IMR-90 (cell line): ENCODE data around the gene SRR. TPM values are rescaled to one million over a fixed set of nuclear protein-coding genes. Genes with fewer than 3 reads are reported as not detected.

ENCODE experiments used
- ATAC-seq: fragments of 200-7000 bp; cut with Tn5 transposase; 2 replicates; pipeline ENCODE4 v1.9.1; 2020; ENCODE audit warnings: low read depth, mild to moderate bottlenecking, moderate library complexity
- BruUV-seq: library from RNA; stranded (reverse); fragments of 400-500 nt; replicated peaks from 2 replicates; lab custom pipeline; 2021; lab: Mats Ljungman, UMichigan
- CTCF ChIA-PET: fragments of 300-600 bp; formaldehyde crosslinking; extraction: SDS; loops from one replicate; lab custom pipeline; 2021; ENCODE audit warnings: antibody characterized with exemption; lab: Yijun Ruan, JAX
- POLR2A ChIA-PET: fragments of 300-600 bp; sonication (Branson Sonifier 250); formaldehyde crosslinking; loops from one replicate; lab custom pipeline; 2022; ENCODE audit warnings: antibody characterized with exemption; ENCODE audit not compliant: unreplicated experiment; lab: Charles Lee
- DNase-seq: peaks from one replicate; pipeline ENCODE4 v3.0.0; 2013
- H2AFZ ChIP-seq: replicated peaks from 2 replicates; pipeline ENCODE3; 2013; ENCODE audit warnings: low read length, mild to moderate bottlenecking; ENCODE audit not compliant: poor library complexity
- H2AK5ac ChIP-seq: 2 replicates; pipeline ENCODE4 v1.6.1; 2013; ENCODE audit warnings: low read depth, low read length, inconsistent platforms
- H2AK9ac ChIP-seq: replicated peaks from 2 replicates; pipeline ENCODE3; 2013; ENCODE audit warnings: mild to moderate bottlenecking, low read depth, low read length, moderate library complexity; ENCODE audit not compliant: poor library complexity
- H2BK120ac ChIP-seq: 2 replicates; pipeline ENCODE4 v1.6.1; 2013; ENCODE audit warnings: low read depth, low read length, inconsistent platforms
- H2BK15ac ChIP-seq: 3 replicates; pipeline ENCODE4 v1.6.1; 2013; ENCODE audit warnings: low read depth, low read length, inconsistent platforms
- H2BK20ac ChIP-seq: 2 replicates; pipeline ENCODE4 v1.6.1; 2013; ENCODE audit warnings: low read depth, mild to moderate bottlenecking, inconsistent platforms, low read length, moderate library complexity
- H2BK5ac ChIP-seq: 2 replicates; pipeline ENCODE4 v1.6.1; 2013; ENCODE audit warnings: mild to moderate bottlenecking, low read depth, low read length, inconsistent platforms; ENCODE audit not compliant: poor library complexity, severe bottlenecking
- H3K14ac ChIP-seq: replicated peaks from 2 replicates; pipeline ENCODE4 v1.6.1; 2013; ENCODE audit warnings: low read depth, low read length, inconsistent platforms
- H3K18ac ChIP-seq: 2 replicates; pipeline ENCODE4 v1.6.1; 2013; ENCODE audit warnings: low read depth, low read length, control low read depth
- H3K23ac ChIP-seq: 2 replicates; pipeline ENCODE4 v1.6.1; 2013; ENCODE audit warnings: low read depth, low read length, inconsistent platforms
- H3K27ac ChIP-seq: 2 replicates; pipeline ENCODE4 v1.5.1; 2013; ENCODE audit warnings: mild to moderate bottlenecking, control low read depth, low read length; ENCODE audit not compliant: insufficient read depth
- H3K27me3 ChIP-seq: 2 replicates; pipeline ENCODE4 v1.6.1; 2013; ENCODE audit warnings: low read length; ENCODE audit not compliant: control insufficient read depth, insufficient read depth
- H3K36me3 ChIP-seq: 2 replicates; pipeline ENCODE4 v1.6.1; 2013; ENCODE audit warnings: low read length, mixed read lengths; ENCODE audit not compliant: control insufficient read depth, insufficient read depth
- H3K4ac ChIP-seq: 2 replicates; pipeline ENCODE4 v1.6.1; 2013; ENCODE audit warnings: low read depth, low read length, inconsistent platforms
- H3K4me1 ChIP-seq: 2 replicates; pipeline ENCODE4 v1.6.1; 2013; ENCODE audit warnings: low read length, mixed read lengths; ENCODE audit not compliant: control insufficient read depth, insufficient read depth
- H3K4me2 ChIP-seq: 2 replicates; pipeline ENCODE4 v1.6.1; 2013; ENCODE audit warnings: low read depth, mild to moderate bottlenecking, control low read depth, low read length, moderate library complexity
- H3K4me3 ChIP-seq: 2 replicates; pipeline ENCODE4 v1.5.1; 2013; ENCODE audit warnings: low read depth, mild to moderate bottlenecking, control low read depth, low read length, moderate library complexity; ENCODE audit not compliant: insufficient read depth
- H3K56ac ChIP-seq: 2 replicates; pipeline ENCODE4 v1.6.1; 2013; ENCODE audit warnings: low read length, inconsistent platforms; ENCODE audit not compliant: insufficient read depth; ENCODE audit errors: extremely low read depth
- H3K79me1 ChIP-seq, 2 experiments: 2 replicates each; pipeline ENCODE4 v1.6.1; 2013; ENCODE audit warnings: low read length in 2 of 2, inconsistent platforms in 1 of 2, low read depth in 1 of 2
- H3K9ac ChIP-seq: 2 replicates; pipeline ENCODE4 v1.6.1; 2013; ENCODE audit warnings: low read depth, low read length, control low read depth
- H3K9me1 ChIP-seq: 2 replicates; pipeline ENCODE4 v1.6.1; 2013; ENCODE audit warnings: low read length, inconsistent platforms; ENCODE audit not compliant: insufficient read depth
- H3K9me3 ChIP-seq: 2 replicates; pipeline ENCODE4 v1.6.1; 2013; ENCODE audit warnings: low read length; ENCODE audit not compliant: control insufficient read depth, insufficient read depth
- H4K20me1 ChIP-seq: 2 replicates; pipeline ENCODE4 v1.6.1; 2013; ENCODE audit warnings: low read length, inconsistent platforms; ENCODE audit not compliant: insufficient read depth
- H4K5ac ChIP-seq: 2 replicates; pipeline ENCODE4 v1.6.1; 2013; ENCODE audit warnings: mild to moderate bottlenecking, low read depth, low read length, control low read depth
- H4K8ac ChIP-seq, 2 experiments: 2 replicates each; pipeline ENCODE4 v1.6.1; 2013; ENCODE audit warnings: low read depth in 2 of 2, low read length in 2 of 2, control low read depth in 1 of 2, inconsistent platforms in 1 of 2
- H4K91ac ChIP-seq: 2 replicates; pipeline ENCODE4 v1.6.1; 2013; ENCODE audit warnings: low read depth, low read length, inconsistent platforms; ENCODE audit not compliant: insufficient read depth
- CEBPB ChIP-seq: IDR thresholded peaks from 2 replicates; pipeline ENCODE4 v1.6.1; 2012; ENCODE audit warnings: low read depth, low read length, improper control_type of control experiment
- CHD1 ChIP-seq: IDR thresholded peaks from 2 replicates; pipeline ENCODE4 v1.6.1; 2012; ENCODE audit warnings: low read depth, low read length, improper control_type of control experiment
- ELK1 ChIP-seq: fragments of 150-350 bp; IDR thresholded peaks from 2 replicates; pipeline ENCODE4 v1.6.1; 2016; ENCODE audit warnings: low read depth, mild to moderate bottlenecking, low read length, moderate library complexity, borderline replicate concordance
- FOS ChIP-seq: fragments of 150-350 bp; IDR thresholded peaks from 2 replicates; pipeline ENCODE4 v1.6.1; 2016; ENCODE audit warnings: low read depth, low read length
- MAZ ChIP-seq: IDR thresholded peaks from 2 replicates; pipeline ENCODE4 v1.6.1; 2012; ENCODE audit warnings: low read depth, mild to moderate bottlenecking, low read length, improper control_type of control experiment, moderate library complexity, borderline replicate concordance
- MXI1 ChIP-seq: IDR thresholded peaks from 2 replicates; pipeline ENCODE4 v1.6.1; 2012; ENCODE audit warnings: low read depth, mild to moderate bottlenecking, low read length, moderate library complexity, borderline replicate concordance
- NFE2L2 ChIP-seq: fragments of 150-350 bp; IDR thresholded peaks from 2 replicates; pipeline ENCODE4 v1.6.1; 2016; ENCODE audit warnings: low read depth, mild to moderate bottlenecking, low read length
- POLR2A ChIP-seq: IDR thresholded peaks from 2 replicates; pipeline ENCODE4 v1.6.1; 2012; ENCODE audit warnings: mild to moderate bottlenecking, low read depth, low read length
- RCOR1 ChIP-seq: IDR thresholded peaks from 2 replicates; pipeline ENCODE4 v1.6.1; 2012; ENCODE audit warnings: mild to moderate bottlenecking, low read length, improper control_type of control experiment; ENCODE audit not compliant: insufficient replicate concordance
- RFX5 ChIP-seq: IDR thresholded peaks from 2 replicates; pipeline ENCODE4 v1.8.0; 2012; ENCODE audit warnings: low read depth, mild to moderate bottlenecking, low read length, moderate library complexity
- SMC3 ChIP-seq: fragments of 150-350 bp; IDR thresholded peaks from 2 replicates; pipeline ENCODE4 v1.6.1; 2016; ENCODE audit warnings: low read depth, mild to moderate bottlenecking, antibody characterized with exemption, low read length, moderate library complexity
- WGBS, 2 experiments: methylation state at CpG; one replicate each; pipeline versions ENCODE4 v1.1.5 to v1.1.7; 2013; ENCODE audit warnings: missing lambda C conversion rate in 2 of 2; ENCODE audit not compliant: insufficient read length in 1 of 2; ENCODE audit errors: extremely low coverage in 2 of 2; 5-methylcytosine and 5-hydroxymethylcytosine counted together
- dilution Hi-C: fragments of 300-500 bp; cut with HindIII; formaldehyde crosslinking; loops from one replicate; pipeline ENCODE4 v1.14.3; 2018; ENCODE audit warnings: low sequenced_read_pairs; ENCODE audit not compliant: unreplicated experiment
- in situ Hi-C: fragments of 300-500 bp; cut with MboI; formaldehyde crosslinking; loops from 3 replicates; pipeline ENCODE4 v1.14.3; 2019; ENCODE audit warnings: low sequenced_read_pairs, inconsistent platforms, mixed read lengths
- intact Hi-C: fragments of 100-400 bp; cut with micrococcal nuclease; formaldehyde crosslinking; loops from 2 replicates; pipeline ENCODE4 v1.10.0; 2022
- polyA plus RNA-seq, 3 experiments: library from polyadenylated mRNA; depleted of rRNA; stranded (reverse); fragments of >200 nt; gene quantifications; 2 replicates each; pipeline ENCODE4 v1.2.3, GENCODE V29; 2012; ENCODE audit warnings: low replicate concordance in 1 of 3
- total RNA-seq: library from RNA; depleted of rRNA; stranded (reverse); fragments of >200 nt; gene quantifications from 2 replicates; pipeline ENCODE4 v1.2.3, GENCODE V29; 2012

Gene SRR
- total and polyA plus RNA-seq, 2 of the 4 experiments (the other 2 are of a cell fraction) = 14.5 to 52.7 TPM

- no peak overlapping the region for H3K56ac ChIP-seq
- no peaks in the 10 kb centered on the region for H4K20me1 ChIP-seq
- no peak overlapping the region for H4K91ac ChIP-seq
- DNase-seq = no peak
- intact Hi-C loops = no loop called here
- H3K14ac ChIP-seq = no peak overlapping the region
- no peak overlapping the region for H2AK9ac ChIP-seq
- no peaks in the 10 kb centered on the region for H3K27me3 ChIP-seq
- H4K8ac ChIP-seq = no peak overlapping the region
- H3K9ac ChIP-seq = no peak overlapping the region
- H3K4me3 ChIP-seq = no peak overlapping the region
- no peak overlapping the region for H2AK5ac ChIP-seq
- H3K36me3 ChIP-seq = peaks cover 3% of the 10 kb centered on the region; the same call in 1 of the 2 replicates
- H2BK5ac ChIP-seq = no peak overlapping the region
- dilution Hi-C loops = no loop called here
- peaks cover 3% of the 10 kb centered on the region; the same call in 1 of the 2 replicates for H3K4me1 ChIP-seq
- no peak overlapping the region for H2BK120ac ChIP-seq
- CTCF ChIA-PET = no interaction called here
- POLR2A ChIA-PET = no interaction called here
- no peak overlapping the region for H2BK15ac ChIP-seq
- H3K9me1 ChIP-seq = no peaks in the 10 kb centered on the region
- no peak overlapping the region for H3K23ac ChIP-seq
- no CpG with 5 or more reads among the region's 4 CpGs for WGBS, 2 experiments
- in situ Hi-C loops = no loop called here
- no peak overlapping the region for H3K4me2 ChIP-seq
- no peak overlapping the region for H3K18ac ChIP-seq
- H2AFZ ChIP-seq = no peak overlapping the region
- TF ChIP-seq CHD1 (no peak), SMC3 (no peak), RCOR1 (no peak), ELK1 (no peak), MAZ (no peak), POLR2A (no peak), NFE2L2 (no peak), RFX5 (no peak), CEBPB (no peak), FOS (no peak), MXI1 (no peak)
- no peak overlapping the region for H3K27ac ChIP-seq
- no peaks in the 10 kb centered on the region for H3K9me3 ChIP-seq
- no peak overlapping the region for H3K4ac ChIP-seq
- no peak for ATAC-seq
- no peak overlapping the region for H2BK20ac ChIP-seq
- H4K5ac ChIP-seq = no peak overlapping the region
- no TSS peak for BruUV-seq
- H3K79me1 ChIP-seq = peaks cover 18 to 55% of the 10 kb centered on the region in 2 experiments
Observed at GRCh38 chr17:2304931-2305330, 1.2 kb downstream of the SRR start.
